Endothelial cell of umbilical vein (primary cell): ENCODE results near the gene CELF2. TPM values are rescaled to one million over a fixed set of nuclear protein-coding genes. Genes with fewer than 3 reads are reported as not detected.

Experiments used
- BruUV-seq: library from RNA; stranded (reverse); fragments of 400-500 nt; replicated peaks from 2 replicates; lab custom pipeline; 2021; lab: Mats Ljungman, UMichigan
- CTCF ChIA-PET: fragments of 300-600, 350-600 bp; sonication (Branson Sonifier 250); formaldehyde crosslinking; loops from one replicate; lab custom pipeline; 2021; ENCODE audit warnings: antibody characterized with exemption, inconsistent platforms; lab: Charles Lee
- POLR2A ChIA-PET: fragments of 300-600, 350-600 bp; sonication (Branson Sonifier 250); formaldehyde crosslinking; loops from one replicate; lab custom pipeline; 2021; ENCODE audit warnings: antibody characterized with exemption, inconsistent platforms; lab: Charles Lee
- DNase-seq: peaks from one replicate; pipeline ENCODE4 v3.0.0-alpha.2; 2011; ENCODE audit warnings: low read depth, low spot score
- FAIRE-seq: peaks from 2 replicates; lab custom pipeline; 2011; peaks lifted over from hg19 to GRCh38; lab: Jason Lieb, UNC
- H2AFZ ChIP-seq: 2 replicates; pipeline ENCODE4 v1.6.0; 2012; ENCODE audit warnings: low read depth, low read length, control low read depth, inconsistent platforms
- H3K27ac ChIP-seq: 2 replicates; pipeline ENCODE4 v1.5.1; 2011; ENCODE audit warnings: low read depth, mild to moderate bottlenecking, control low read depth, low read length, moderate library complexity; ENCODE audit not compliant: insufficient read depth
- H3K27me3 ChIP-seq, 2 experiments: 2 replicates each; pipeline versions ENCODE4 v1.6.0 to v1.6.1; 2011; ENCODE audit warnings: low read length in 2 of 2, mixed read lengths in 1 of 2; ENCODE audit not compliant: control insufficient read depth in 2 of 2, insufficient read depth in 2 of 2
- H3K36me3 ChIP-seq, 2 experiments: 2 replicates in 1 of 2; 3 replicates in 1 of 2; pipeline ENCODE4 v1.5.1; 2011; ENCODE audit warnings: low read length in 2 of 2, mild to moderate bottlenecking in 1 of 2, moderate library complexity in 1 of 2; ENCODE audit not compliant: control insufficient read depth in 2 of 2, insufficient read depth in 2 of 2; ENCODE audit errors: extremely low read depth in 1 of 2
- H3K4me1 ChIP-seq: 3 replicates; pipeline ENCODE4 v1.5.1; 2011; ENCODE audit warnings: mild to moderate bottlenecking, low read length; ENCODE audit not compliant: control insufficient read depth, insufficient read depth; ENCODE audit errors: extremely low read depth
- H3K4me2 ChIP-seq: 2 replicates; pipeline ENCODE4 v1.6.1; 2011; ENCODE audit warnings: low read length, control low read depth, mixed read lengths; ENCODE audit not compliant: insufficient read depth
- H3K4me3 ChIP-seq, 3 experiments: fragments of 200-600 bp in 1 of 3; sonication (generic), shearing (Covaris generic) in 1 of 3; replicated peaks in 1 of 3; 2 replicates each; pipeline ENCODE4 v1.5.1; 2011 to 2016; ENCODE audit warnings: control low read depth in 3 of 3, low read length in 3 of 3, mild to moderate bottlenecking in 2 of 3, inconsistent platforms in 1 of 3, low read depth in 1 of 3, moderate library complexity in 1 of 3; ENCODE audit not compliant: insufficient read depth in 1 of 3
- H3K79me2 ChIP-seq: 2 replicates; pipeline ENCODE4 v1.6.0; 2012; ENCODE audit warnings: low read length, inconsistent platforms; ENCODE audit not compliant: control insufficient read depth, insufficient read depth
- H3K9ac ChIP-seq: replicated peaks from 2 replicates; pipeline ENCODE3; 2011; ENCODE audit warnings: low read length, control low read depth; ENCODE audit not compliant: insufficient read depth; ENCODE audit errors: extremely low read depth
- H3K9me1 ChIP-seq: replicated peaks from 3 replicates; pipeline ENCODE4 v1.6.0; 2011; ENCODE audit warnings: mild to moderate bottlenecking, low read length; ENCODE audit not compliant: control insufficient read depth, insufficient read depth; ENCODE audit errors: extremely low read depth
- H3K9me3 ChIP-seq: replicated peaks from 2 replicates; pipeline ENCODE4 v1.5.1; 2012; ENCODE audit warnings: low read length, inconsistent platforms; ENCODE audit not compliant: control insufficient read depth, insufficient read depth
- H4K20me1 ChIP-seq: replicated peaks from 2 replicates; pipeline ENCODE3; 2011; ENCODE audit warnings: mild to moderate bottlenecking, low read length; ENCODE audit not compliant: control insufficient read depth, insufficient read depth; ENCODE audit errors: extremely low read depth
- CTCF ChIP-seq, 2 donors: IDR thresholded peaks; 1 replicate in 1 of 2; 2 replicates in 1 of 2; pipeline ENCODE4 v1.5.1; 2011; ENCODE audit warnings: low read length in 2 of 2, mild to moderate bottlenecking in 2 of 2, moderate library complexity in 2 of 2, control low read depth in 1 of 2, inconsistent platforms in 1 of 2, low read depth in 1 of 2; ENCODE audit not compliant: insufficient read depth in 1 of 2; ENCODE audit errors: extremely low read depth in 1 of 2
- EZH2 ChIP-seq: IDR thresholded peaks from 2 replicates; pipeline ENCODE4 v1.6.1; 2012; ENCODE audit warnings: borderline replicate concordance, low read depth, mild to moderate bottlenecking, moderate library complexity, low read length, inconsistent platforms; ENCODE audit not compliant: severe bottlenecking
- FOS ChIP-seq: IDR thresholded peaks from 2 replicates; pipeline ENCODE4 v1.6.1; 2011; ENCODE audit warnings: mild to moderate bottlenecking, low read length, moderate library complexity, borderline replicate concordance; ENCODE audit not compliant: insufficient read depth
- GATA2 ChIP-seq: IDR thresholded peaks from 2 replicates; pipeline ENCODE4 v1.7.0; 2011; ENCODE audit warnings: low read depth, mild to moderate bottlenecking, moderate library complexity, mixed read lengths, low read length; ENCODE audit not compliant: insufficient read length, insufficient read depth
- JUN ChIP-seq: IDR thresholded peaks from 2 replicates; pipeline ENCODE4 v1.6.1; 2011; ENCODE audit warnings: borderline replicate concordance, low read depth; ENCODE audit not compliant: insufficient read length, insufficient read depth
- MAX ChIP-seq: IDR thresholded peaks from 2 replicates; pipeline ENCODE4 v1.6.1; 2011; ENCODE audit not compliant: insufficient read depth, insufficient read length
- MYC ChIP-seq: IDR thresholded peaks from one replicate; pipeline ENCODE4 v1.6.1; 2011; ENCODE audit warnings: mild to moderate bottlenecking, low read depth, low read length
- POLR2A ChIP-seq: IDR thresholded peaks from 2 replicates; pipeline ENCODE4 v1.6.1; 2012; ENCODE audit warnings: low read depth, mild to moderate bottlenecking, control low read depth, low read length
- POLR2AphosphoS5 ChIP-seq: IDR thresholded peaks from 2 replicates; pipeline ENCODE4 v1.6.1; 2012; ENCODE audit warnings: low read depth, mild to moderate bottlenecking, control low read depth, low read length, moderate library complexity; ENCODE audit not compliant: insufficient read depth
- dilution Hi-C: fragments of 300-500 bp; cut with MboI; formaldehyde crosslinking; loops from one replicate; pipeline ENCODE4 v1.15.0; 2019; ENCODE audit warnings: low sequenced_read_pairs; ENCODE audit not compliant: extremely low pct_ligation_motif_present
- intact Hi-C: fragments of 100-400 bp; cut with micrococcal nuclease; formaldehyde crosslinking; loops from one replicate; pipeline ENCODE4 v1.10.0; 2022
- polyA plus RNA-seq, 4 experiments: library from polyadenylated mRNA; depleted of rRNA in 3 of 4; stranded (reverse) in 3 of 4; unstranded in 1 of 4; fragments of >200 nt; gene quantifications; 2 replicates each; pipeline versions ENCODE4 v1.2.1 to v1.2.3, GENCODE V29; 2011 to 2012; ENCODE audit warnings: missing spikeins in 1 of 4
- total RNA-seq: library from RNA; stranded (reverse); gene quantifications from 2 replicates; pipeline ENCODE4 v1.2.3, GENCODE V29; 2021

Gene CELF2
- total and polyA plus RNA-seq, 2 donors (not counting 3 experiments of a cell fraction or from before 2014, with no cell fraction given) = 21.6 to 42.6 TPM

- dilution Hi-C loops = no loop called here
- H3K4me2 ChIP-seq = no peak overlapping the region
- H3K27ac ChIP-seq = no peak overlapping the region
- intact Hi-C loops = no loop called here
- no peaks in the 10 kb centered on the region for H3K36me3 ChIP-seq
- ChIA-PET POLR2A (no interaction called here), CTCF (no interaction called here)
- H3K79me2 ChIP-seq = no peaks in the 10 kb centered on the region
- H3K4me3 ChIP-seq = no peak overlapping the region
- peaks cover 9% of the 10 kb centered on the region for H3K4me1 ChIP-seq
- H4K20me1 ChIP-seq = no peaks in the 10 kb centered on the region
- no TSS peak for BruUV-seq
- H3K9me1 ChIP-seq = no peaks in the 10 kb centered on the region
- no peaks in the 10 kb centered on the region for H3K9me3 ChIP-seq
- no peak for TF ChIP-seq POLR2A
- TF ChIP-seq JUN = no peak
- TF ChIP-seq MAX = no peak
- TF ChIP-seq EZH2 = no peak
- TF ChIP-seq CTCF (IDR thresholded peaks at IDR 0.05; ENCODE audit: extremely low read depth in 1 of 2, insufficient read depth in 1 of 2, low read depth in 1 of 2, low read length in 2 of 2) = no peak
- TF ChIP-seq GATA2 = no peak
- TF ChIP-seq FOS = no peak
- no peak for TF ChIP-seq MYC
- no peak for TF ChIP-seq POLR2AphosphoS5
- no peak for DNase-seq
- no peak overlapping the region for H3K9ac ChIP-seq
- H2AFZ ChIP-seq = no peak overlapping the region
- FAIRE-seq = no peak
- H3K27me3 ChIP-seq = no peaks in the 10 kb centered on the region
Observed at GRCh38 chr10:11161910-11162309, 144.2 kb downstream of the CELF2 start.
